Cardiac muscle cell (in vitro differentiated cells and primary cell): ENCODE measurements around the gene PRKCZ. TPM values are rescaled to one million over a fixed set of nuclear protein-coding genes. Genes with fewer than 3 reads are reported as not detected.

Source experiments
- DNase-seq, 2 donors: peaks; one replicate each; pipeline versions ENCODE4 v3.0.0 to v3.0.0-alpha.2; 2010 to 2017; ENCODE audit warnings: low read depth in 1 of 2, low spot score in 1 of 2
- H3K27ac ChIP-seq: fragments of 200-600 bp; sonication (generic); 2 replicates; pipeline ENCODE4 v1.5.1; 2016
- H3K27me3 ChIP-seq: fragments of 200-600 bp; sonication (generic); 2 replicates; pipeline ENCODE4 v1.6.0; 2016; ENCODE audit warnings: control low read depth
- H3K36me3 ChIP-seq: fragments of 200-600 bp; sonication (generic); 2 replicates; pipeline ENCODE4 v1.5.1; 2016; ENCODE audit warnings: control low read depth
- H3K4me1 ChIP-seq: fragments of 200-600 bp; sonication (generic); 2 replicates; pipeline ENCODE4 v1.8.1; 2017; ENCODE audit warnings: low read depth, mild to moderate bottlenecking, mixed run types
- H3K4me3 ChIP-seq: fragments of 200-600 bp; sonication (generic); 2 replicates; pipeline ENCODE4 v1.5.1; 2016; ENCODE audit warnings: mild to moderate bottlenecking
- H3K9me3 ChIP-seq: fragments of 200-600 bp; sonication (generic); 2 replicates; pipeline ENCODE4 v1.5.1; 2017; ENCODE audit warnings: low read depth, mild to moderate bottlenecking, control low read depth
- CTCF ChIP-seq: IDR thresholded peaks from 2 replicates; pipeline ENCODE4 v1.5.1; 2012; ENCODE audit warnings: low read depth, mild to moderate bottlenecking, low read length
- polyA plus RNA-seq: library from polyadenylated mRNA; unstranded; fragments of >200 nt; fragmentation: Nextera tagmentation; extraction: Ambion mirVana; gene quantifications from 2 replicates; pipeline ENCODE4 v1.2.1, GENCODE V29; 2016
- total RNA-seq: library from RNA; depleted of rRNA; stranded (reverse); fragments of >200 nt; gene quantifications from 2 replicates; pipeline ENCODE4 v1.2.3, GENCODE V29; 2016

PRKCZ gene
- total and polyA plus RNA-seq, 2 experiments from 2014 or later: 44.6 to 50.9 TPM

GRCh38 chr1:2202008-2202575, 151.9 kb downstream of the PRKCZ start:
- no peaks in the 10 kb centered on the region for H3K27me3 ChIP-seq
- TF ChIP-seq CTCF: no peak
- no peaks in the 10 kb centered on the region for H3K9me3 ChIP-seq
- no peak for DNase-seq
- no peaks in the 10 kb centered on the region for H3K36me3 ChIP-seq
- no peak overlapping the region for H3K27ac ChIP-seq
- peaks cover 27% of the 10 kb centered on the region for H3K4me1 ChIP-seq
- H3K4me3 ChIP-seq: no peak overlapping the region

GRCh38 chr1:2202843-2203601, 152.8 kb downstream of the PRKCZ start:
- no peak overlapping the region for H3K4me3 ChIP-seq
- H3K27me3 ChIP-seq: no peaks in the 10 kb centered on the region
- H3K36me3 ChIP-seq: no peaks in the 10 kb centered on the region
- no peak for DNase-seq
- H3K4me1 ChIP-seq: peaks cover 18% of the 10 kb centered on the region
- no peaks in the 10 kb centered on the region for H3K9me3 ChIP-seq
- TF ChIP-seq CTCF: no peak
- no peak overlapping the region for H3K27ac ChIP-seq

- peak overlapping the region; percentile 47 for H3K4me3 ChIP-seq
- H3K9me3 ChIP-seq: no peaks in the 10 kb centered on the region
- DNase-seq: no peak
- H3K36me3 ChIP-seq: no peaks in the 10 kb centered on the region
- peaks cover 10% of the 10 kb centered on the region for H3K4me1 ChIP-seq
- TF ChIP-seq CTCF: no peak
- no peaks in the 10 kb centered on the region for H3K27me3 ChIP-seq
- peak overlapping the region; percentile 49 for H3K27ac ChIP-seq
Observed at GRCh38 chr1:2203671-2204414, 153.6 kb downstream of the PRKCZ start.

GRCh38 chr1:2204415-2205190, 154.4 kb downstream of the PRKCZ start:
- no peaks in the 10 kb centered on the region for H3K36me3 ChIP-seq
- no peak for TF ChIP-seq CTCF
- peak in 1 of 2 donors; percentile 89 for DNase-seq
- H3K4me3 ChIP-seq: peak overlapping the region; percentile 47
- peaks cover 7% of the 10 kb centered on the region for H3K4me1 ChIP-seq
- H3K27me3 ChIP-seq: no peaks in the 10 kb centered on the region
- H3K27ac ChIP-seq: peak overlapping the region; percentile 49
- H3K9me3 ChIP-seq: no peaks in the 10 kb centered on the region
